Measurements from ENCODE around the gene FBXW7. TPM values are rescaled to one million over a fixed set of nuclear protein-coding genes. Genes with fewer than 3 reads are reported as not detected.

The FBXW7 gene
- total and polyA plus RNA-seq, 2 of the 8 experiments (the other 6 are each of a cell fraction or from before 2014, with no cell fraction given) = 6.0 to 26.7 TPM

DNA sequence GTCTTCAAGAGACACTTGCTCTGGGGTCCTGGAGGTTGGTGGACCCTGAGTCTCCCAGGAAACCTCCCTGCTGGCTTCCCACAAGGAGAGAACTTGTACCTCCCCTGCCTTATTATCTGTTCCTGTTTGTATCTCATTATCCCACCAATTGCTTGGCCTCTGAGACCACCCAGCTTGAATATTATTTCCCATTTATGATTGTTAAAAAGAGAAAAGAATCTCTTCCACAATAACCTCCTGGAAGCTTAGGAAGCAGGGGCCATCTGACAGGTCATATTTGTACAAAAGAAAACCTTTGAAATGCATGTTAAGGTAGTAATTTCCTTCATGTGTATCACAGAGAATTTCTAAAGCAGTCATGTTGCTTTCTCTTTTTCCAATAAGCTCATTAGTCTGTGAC lies 239.5 kb downstream of the FBXW7 start:
- Histone ChIP-seq H3K9me3 (ENCODE audit: insufficient read depth in 2 of 2, low read depth in 1 of 2, low read length in 1 of 2) (no peaks in the 10 kb centered on the region), H2BK15ac (ENCODE audit: low read length) (no peak overlapping the region), H3K4me2 (ENCODE audit: insufficient read depth in 1 of 2, low read depth in 2 of 2, low read length in 2 of 2) (no peak overlapping the region), H2AFZ (ENCODE audit: low read length) (no peak overlapping the region), H3K27ac (ENCODE audit: low read depth, low read length) (no peak overlapping the region), H4K8ac (ENCODE audit: extremely low read depth, insufficient read depth, low read length) (no peak overlapping the region), H3K4me1 (replicated peaks in 1 of 4; ENCODE audit: control insufficient read depth in 3 of 4, insufficient read depth in 4 of 4, low read length in 3 of 4) (peaks cover 0 to 4% (median 0%) of the 10 kb centered on the region in 4 experiments; a peak in 2 of 7 replicates), H3K56ac (replicated peaks; ENCODE audit: insufficient read length, low read depth, low read length) (no peak overlapping the region), H3K79me1 (ENCODE audit: low read depth, low read length) (no peaks in the 10 kb centered on the region), H4K5ac (ENCODE audit: insufficient read length, low read depth, low read length) (no peak overlapping the region), H2BK5ac (ENCODE audit: low read depth, low read length) (no peak overlapping the region), H3K4ac (replicated peaks; ENCODE audit: insufficient read length, low read depth, low read length) (no peak overlapping the region), H4K20me1 (replicated peaks in 1 of 2; ENCODE audit: control insufficient read depth in 1 of 2, insufficient read depth in 2 of 2, low read length in 2 of 2) (no peaks in the 10 kb centered on the region), H3K4me3 (ENCODE audit: extremely low read depth in 1 of 4, insufficient read depth in 2 of 4, low read depth in 3 of 4, low read length in 4 of 4) (no peak overlapping the region), H3K18ac (ENCODE audit: extremely low read depth, low read length) (no peak overlapping the region), H2BK120ac (replicated peaks; ENCODE audit: low read depth, low read length) (no peak overlapping the region), H3K27me3 (replicated peaks in 1 of 4; ENCODE audit: control insufficient read depth in 3 of 4, extremely low read depth in 1 of 4, insufficient read depth in 3 of 4, low read length in 3 of 4) (no peaks in the 10 kb centered on the region), H3K23me2 (ENCODE audit: low read depth, low read length) (no peaks in the 10 kb centered on the region), H4K91ac (replicated peaks; ENCODE audit: insufficient read length, low read length) (no peak overlapping the region), H2BK12ac (ENCODE audit: low read depth, low read length) (no peak overlapping the region), H3K79me2 (ENCODE audit: control insufficient read depth in 1 of 2, insufficient read depth in 2 of 2, low read length in 2 of 2) (no peaks in the 10 kb centered on the region), H2BK20ac (ENCODE audit: low read length) (no peak overlapping the region), H3K23ac (ENCODE audit: insufficient read length) (no peak overlapping the region), H3K9ac (replicated peaks in 1 of 4; ENCODE audit: extremely low read depth in 1 of 4, low read depth in 3 of 4, low read length in 3 of 4) (no peak overlapping the region), H2AK5ac (ENCODE audit: low read depth, low read length) (no peak overlapping the region), H3K36me3 (ENCODE audit: control insufficient read depth in 2 of 4, insufficient read depth in 4 of 4, low read length in 3 of 4) (no peaks in the 10 kb centered on the region), H3K14ac (ENCODE audit: insufficient read length) (no peak overlapping the region)
- DNase-seq (ENCODE audit: low read depth in 1 of 2, low spot score in 2 of 2) = no peak
- no peak for TF ChIP-seq SP1 (IDR thresholded peaks at IDR 0.05; ENCODE audit: low read depth, low read length)
- no peak for TF ChIP-seq KDM1A (IDR thresholded peaks at IDR 0.05; ENCODE audit: borderline replicate concordance, low read length)
- TF ChIP-seq TCF12 (IDR thresholded peaks at IDR 0.05; ENCODE audit: low read depth, low read length) = no peak
- CTCF ChIA-PET (ENCODE audit: partially characterized antibody) = interaction anchor here (0.9 kb wide), 1 partner anchor 11 kb away, joined by 4 read pairs; no protein-coding TSS in a partner anchor
- FAIRE-seq = no peak
- POLR2A ChIA-PET (ENCODE audit: partially characterized antibody) = no interaction called here
